OCI-M1 (cell line): ENCODE data around the gene DOK5.

ENCODE experiments used
- DNase-seq: peaks from one replicate; lab custom pipeline; 2025; lab: John Stamatoyannopoulos, UW

Gene DOK5

GRCh38 chr20:54648421-54649142 lies 173.2 kb downstream of the DOK5 start:
- DNase-seq = no peak

GRCh38 chr20:54649511-54649962 lies 174.1 kb downstream of the DOK5 start:
- DNase-seq = peak; percentile 79

GRCh38 chr20:54650052-54650719 lies 174.8 kb downstream of the DOK5 start:
- no peak for DNase-seq

DNA sequence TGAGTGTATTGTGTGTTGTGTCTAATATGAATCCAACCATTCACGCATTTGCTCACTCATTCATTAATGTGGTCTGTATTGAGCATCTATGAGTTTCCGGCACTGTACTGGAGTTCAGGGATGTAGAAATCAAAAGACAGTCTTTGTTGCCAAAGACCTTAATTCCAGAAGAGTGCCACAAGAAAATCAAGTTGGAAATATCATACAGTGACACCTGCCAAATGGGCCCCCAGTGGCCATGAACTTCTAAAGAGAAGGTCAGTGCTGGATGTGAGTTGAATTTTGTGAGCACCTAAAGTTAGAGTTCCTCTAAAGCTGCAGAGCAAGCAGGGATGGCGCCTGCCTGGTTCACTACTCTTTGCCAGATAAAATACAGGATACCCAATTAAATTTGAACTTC lies 175.9 kb downstream of the DOK5 start:
- DNase-seq = no peak

DNA sequence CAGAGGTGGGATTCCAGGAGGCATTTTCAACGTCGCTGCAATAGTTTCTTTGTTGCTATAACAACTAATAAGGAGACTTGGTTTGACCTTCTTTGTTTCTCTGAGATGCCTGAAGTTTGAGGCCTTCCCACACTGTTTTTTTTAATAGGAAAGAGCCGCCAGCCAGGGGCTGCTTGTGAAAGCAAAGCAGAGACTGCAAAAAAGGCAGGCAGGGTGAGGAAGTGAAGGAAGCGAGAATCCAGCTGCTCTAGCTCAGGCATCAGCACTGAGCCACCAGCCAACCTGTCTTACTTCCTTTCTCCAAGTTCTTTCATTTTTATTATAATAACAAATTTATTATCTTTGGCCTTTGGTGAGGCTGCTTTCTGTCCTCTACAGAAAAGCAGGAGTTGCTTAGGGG lies 179.1 kb downstream of the DOK5 start:
- no peak for DNase-seq

DNA sequence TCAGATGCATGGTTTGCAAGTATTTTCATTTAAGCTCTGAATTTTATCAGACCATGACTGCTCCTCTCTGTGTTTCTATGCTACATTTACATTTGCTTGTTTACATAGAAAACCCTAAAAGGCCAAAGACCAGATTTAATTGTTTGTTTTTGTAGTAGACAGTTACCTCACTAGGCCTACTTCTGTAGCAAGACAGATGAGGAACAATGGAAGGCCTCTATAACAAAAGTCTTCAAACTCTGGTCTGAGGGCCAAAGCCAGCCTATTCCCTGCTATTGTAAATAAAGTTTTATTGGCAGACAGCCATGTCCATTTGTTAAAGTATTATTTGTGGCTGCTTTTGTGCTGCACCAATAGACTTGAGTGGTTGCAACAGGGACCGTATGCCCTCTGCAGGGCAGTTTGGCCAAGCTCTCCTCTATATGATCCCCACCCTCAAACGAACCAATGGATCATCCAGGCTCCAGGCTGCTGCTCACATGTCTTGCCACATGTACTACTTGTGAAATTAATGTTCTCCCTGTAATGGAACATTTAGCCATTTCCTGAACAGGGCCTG lies 182.0 kb downstream of the DOK5 start:
- no peak for DNase-seq

GRCh38 chr20:54658525-54658924 lies 183.1 kb downstream of the DOK5 start:
- no peak for DNase-seq

- DNase-seq = no peak
Observed at GRCh38 chr20:54661265-54661664, 185.9 kb downstream of the DOK5 start.

DNA sequence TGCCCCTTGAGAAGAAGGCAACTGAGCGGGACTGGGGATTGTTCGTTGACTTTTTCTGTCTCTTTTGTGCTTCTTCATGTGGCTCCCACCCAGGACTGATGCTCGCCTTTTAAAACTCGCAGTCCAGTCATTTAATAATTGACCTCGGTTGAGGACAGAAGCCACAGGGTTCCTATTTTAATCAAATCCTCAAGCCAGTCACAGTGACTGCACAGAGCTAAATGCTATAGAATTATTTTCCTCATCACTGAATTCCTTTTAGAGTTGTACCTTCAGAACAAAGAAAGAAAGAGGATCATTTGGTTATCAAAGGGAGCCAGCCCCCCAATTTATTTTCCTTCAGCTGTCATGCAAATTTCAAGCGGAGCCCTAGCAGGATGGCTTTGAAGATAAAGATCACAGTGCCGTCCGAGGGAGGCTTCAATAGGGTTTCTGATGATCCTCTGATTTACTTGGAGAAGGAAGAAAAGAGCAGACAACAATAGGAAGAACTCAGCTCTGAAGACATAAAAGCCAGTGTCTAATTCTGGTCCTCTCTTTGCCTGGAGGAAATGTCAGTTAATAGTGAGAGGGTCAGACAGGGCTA lies 186.6 kb downstream of the DOK5 start:
- no peak for DNase-seq

DNA sequence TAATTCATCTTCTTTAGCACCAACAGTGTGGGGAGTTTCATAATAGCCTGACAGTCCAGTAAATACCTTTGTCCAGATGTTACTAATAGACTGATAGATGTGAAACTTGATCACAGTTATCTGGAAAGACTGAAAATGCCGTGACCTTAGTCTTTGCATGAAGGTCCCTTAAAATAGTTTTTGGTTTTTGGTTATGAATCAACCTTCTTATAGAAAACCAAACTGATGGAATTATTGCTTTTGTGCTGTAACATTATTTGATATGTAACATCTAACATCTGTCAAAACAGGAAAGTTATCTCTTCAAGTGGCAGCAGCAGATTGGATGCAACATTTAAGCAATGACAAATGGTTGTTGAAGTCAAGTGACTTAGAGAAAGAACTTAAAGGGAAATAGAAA lies 190.4 kb downstream of the DOK5 start:
- DNase-seq = no peak

DNA sequence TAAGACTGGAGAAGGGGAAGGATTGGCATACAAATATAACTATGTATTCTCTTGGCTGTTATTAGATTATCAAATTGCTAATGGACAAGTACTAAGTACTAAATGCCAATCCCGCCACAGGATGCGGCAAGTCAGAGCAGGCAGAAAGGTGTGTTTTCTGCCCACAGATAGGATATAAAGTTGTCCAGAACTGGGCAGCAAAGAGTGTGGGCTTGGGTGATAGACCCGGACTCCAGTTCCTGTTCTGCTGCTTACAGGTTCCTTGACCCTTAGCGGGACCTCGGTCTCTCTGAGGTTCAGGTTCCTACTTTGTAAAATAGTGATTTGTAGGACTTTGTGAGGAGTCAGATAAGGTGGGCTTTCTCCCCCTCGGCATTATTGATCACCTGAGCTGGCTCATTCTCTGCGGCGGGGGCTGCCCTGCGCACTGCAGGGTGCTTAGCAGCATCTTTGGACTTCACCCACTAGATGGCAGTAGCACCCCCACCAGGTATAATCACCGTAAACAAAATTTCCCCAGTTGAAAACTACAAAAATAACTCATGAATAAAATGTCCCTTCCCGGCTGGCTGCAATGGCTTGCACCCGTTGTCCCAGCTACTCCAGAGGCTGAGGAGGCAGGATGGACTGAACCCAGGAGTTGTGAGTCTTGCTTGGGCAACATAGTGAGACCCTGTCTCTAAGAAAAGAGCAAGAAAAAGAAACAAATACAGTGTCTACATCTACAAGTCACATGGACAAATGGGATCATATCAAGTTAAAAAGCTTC lies 193.1 kb downstream of the DOK5 start:
- no peak for DNase-seq

GRCh38 chr20:54669040-54669363 lies 193.6 kb downstream of the DOK5 start:
- no peak for DNase-seq

GRCh38 chr20:54678253-54678652 lies 202.9 kb downstream of the DOK5 start:
- DNase-seq = no peak

DNA sequence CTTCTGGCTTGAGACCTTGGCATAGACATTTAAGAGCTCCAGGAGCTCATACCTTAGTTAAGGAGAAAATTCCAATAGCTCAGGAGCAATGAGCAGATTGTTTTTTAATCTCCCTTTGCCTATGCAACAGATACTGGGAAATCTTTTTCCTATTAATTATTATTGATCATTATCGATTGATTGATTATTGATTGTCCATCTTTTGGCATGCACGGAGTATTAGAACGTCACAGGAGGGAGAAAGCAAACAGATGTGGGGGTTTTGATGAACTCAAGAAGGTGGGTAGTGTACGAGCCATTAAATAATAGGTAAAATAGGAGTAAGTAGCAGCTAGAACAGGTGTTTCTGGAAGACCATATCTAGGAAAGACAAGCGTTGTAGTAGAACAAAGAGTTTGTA lies 205.0 kb downstream of the DOK5 start:
- no peak for DNase-seq

GRCh38 chr20:54680872-54681619 lies 205.7 kb downstream of the DOK5 start:
- peak; percentile 69 for DNase-seq

GRCh38 chr20:54681869-54682268 lies 206.5 kb downstream of the DOK5 start:
- DNase-seq = no peak

DNA sequence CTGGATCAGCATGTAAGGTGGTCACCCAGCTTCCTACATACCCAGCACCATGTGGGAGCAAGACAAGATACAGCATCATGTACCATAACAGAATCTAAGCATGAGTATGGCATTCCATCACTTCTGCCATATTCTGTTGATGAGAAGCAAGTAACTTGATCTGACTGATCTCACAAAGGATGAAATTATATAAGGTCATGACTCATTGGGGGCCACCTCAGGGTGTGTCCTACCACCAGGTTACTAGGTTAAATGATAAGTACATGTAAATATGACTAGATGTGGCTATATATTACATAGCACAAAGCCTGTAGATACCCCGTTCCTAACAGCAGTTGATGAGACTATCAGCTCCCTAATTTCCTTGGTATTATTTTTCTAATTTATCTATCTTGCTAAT lies 213.1 kb downstream of the DOK5 start:
- no peak for DNase-seq

DNA sequence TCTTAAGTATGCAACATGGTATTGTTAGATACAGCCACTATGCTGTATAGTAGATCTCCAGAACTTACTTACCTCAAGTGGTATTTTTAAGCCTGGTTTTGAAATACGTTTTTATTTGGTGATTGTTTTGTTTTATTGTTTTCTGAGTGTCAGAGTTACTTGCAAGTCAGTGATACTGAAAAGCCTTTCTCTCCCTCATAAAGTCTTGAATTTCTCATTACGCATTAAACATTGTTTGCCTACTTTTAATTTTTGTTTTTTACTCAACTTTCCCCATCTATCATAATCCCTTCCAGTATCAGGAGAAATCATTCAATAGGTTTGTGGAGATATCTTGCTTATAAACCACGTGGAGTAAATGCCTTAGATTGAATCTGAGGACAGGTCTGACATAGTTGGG lies 214.9 kb downstream of the DOK5 start:
- DNase-seq = no peak

DNA sequence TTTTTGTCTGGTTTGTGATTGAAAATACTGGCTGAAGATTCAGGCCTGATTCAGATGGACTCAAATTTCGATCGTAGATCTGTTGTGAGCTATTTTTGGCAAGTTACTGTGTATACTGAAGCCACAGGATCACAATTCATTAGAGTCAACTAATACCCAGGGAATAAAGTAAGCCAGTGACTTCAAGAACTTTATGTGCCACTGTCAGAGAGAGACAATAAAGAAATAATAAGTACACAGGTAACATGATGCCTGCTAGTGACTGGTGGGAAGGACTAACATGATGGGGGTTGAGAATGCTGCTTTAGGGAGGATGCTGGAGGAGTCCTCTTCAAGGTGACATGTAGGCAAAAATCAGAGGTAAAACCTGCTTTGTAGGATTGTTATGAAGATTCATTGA lies 215.9 kb downstream of the DOK5 start:
- DNase-seq = no peak

- no peak for DNase-seq
Observed at GRCh38 chr20:54692168-54692887, 216.9 kb downstream of the DOK5 start.

DNA sequence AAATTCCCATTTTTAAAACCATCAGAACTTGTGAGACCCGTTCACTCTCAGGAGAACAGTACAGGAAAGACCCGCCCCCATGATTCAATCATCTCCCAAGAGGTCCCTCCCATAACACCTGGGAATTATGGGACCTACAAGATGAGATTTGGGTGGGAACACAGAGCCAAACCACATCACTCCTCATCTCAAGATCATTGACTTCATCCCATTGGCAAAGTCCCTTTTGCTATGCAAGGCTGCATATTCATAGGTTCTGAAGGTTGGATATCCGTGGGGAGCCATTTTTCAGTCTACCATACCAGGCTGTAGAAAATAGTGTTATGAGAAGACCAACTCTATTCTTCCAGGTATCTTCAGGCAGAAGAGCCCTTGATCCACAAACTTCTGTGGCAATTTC lies 219.1 kb downstream of the DOK5 start:
- no peak for DNase-seq
